SU-DHL-6 (cell line): Measurements from ENCODE around the gene MGME1.

Experiments used
- EZH2phosphoT487 ChIP-seq: fragments of 200-600 bp; sonication (generic), shearing (Covaris generic); conservative IDR thresholded peaks from 2 replicates; pipeline ENCODE4 v1.6.1; 2018; ENCODE audit warnings: mild to moderate bottlenecking, antibody characterized with exemption, low read length, moderate library complexity, mixed read lengths
- TF ChIP-seq, protein P1 (sequence below): fragments of 200-600 bp; sonication (generic); IDR thresholded peaks from one replicate; pipeline ENCODE4 v1.5.1; 2017; ENCODE audit warnings: antibody characterized with exemption, mild to moderate bottlenecking, low read length, moderate library complexity; ENCODE audit not compliant: insufficient read depth, poor library complexity, severe bottlenecking

DNA sequence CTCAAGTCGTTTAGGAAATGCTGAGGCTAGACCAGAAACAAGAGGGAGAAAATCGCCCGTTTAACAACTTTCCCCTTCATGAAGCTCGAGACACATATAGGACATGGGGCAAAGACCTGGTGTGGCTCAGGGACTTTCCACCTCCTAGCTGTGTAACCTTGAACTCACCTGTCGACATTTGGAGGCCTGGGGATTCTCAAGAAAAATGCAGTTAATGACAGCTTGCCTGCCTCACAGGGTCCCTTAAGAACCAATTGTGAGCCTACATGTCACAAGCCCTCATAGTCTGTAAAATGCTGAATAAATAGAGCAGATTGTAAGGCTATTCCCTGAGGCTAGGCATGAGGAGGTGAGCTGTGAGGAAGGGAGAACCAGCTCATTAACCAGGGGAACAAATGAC lies 35.1 kb downstream of the MGME1 start:
- TF ChIP-seq, protein P1, sequence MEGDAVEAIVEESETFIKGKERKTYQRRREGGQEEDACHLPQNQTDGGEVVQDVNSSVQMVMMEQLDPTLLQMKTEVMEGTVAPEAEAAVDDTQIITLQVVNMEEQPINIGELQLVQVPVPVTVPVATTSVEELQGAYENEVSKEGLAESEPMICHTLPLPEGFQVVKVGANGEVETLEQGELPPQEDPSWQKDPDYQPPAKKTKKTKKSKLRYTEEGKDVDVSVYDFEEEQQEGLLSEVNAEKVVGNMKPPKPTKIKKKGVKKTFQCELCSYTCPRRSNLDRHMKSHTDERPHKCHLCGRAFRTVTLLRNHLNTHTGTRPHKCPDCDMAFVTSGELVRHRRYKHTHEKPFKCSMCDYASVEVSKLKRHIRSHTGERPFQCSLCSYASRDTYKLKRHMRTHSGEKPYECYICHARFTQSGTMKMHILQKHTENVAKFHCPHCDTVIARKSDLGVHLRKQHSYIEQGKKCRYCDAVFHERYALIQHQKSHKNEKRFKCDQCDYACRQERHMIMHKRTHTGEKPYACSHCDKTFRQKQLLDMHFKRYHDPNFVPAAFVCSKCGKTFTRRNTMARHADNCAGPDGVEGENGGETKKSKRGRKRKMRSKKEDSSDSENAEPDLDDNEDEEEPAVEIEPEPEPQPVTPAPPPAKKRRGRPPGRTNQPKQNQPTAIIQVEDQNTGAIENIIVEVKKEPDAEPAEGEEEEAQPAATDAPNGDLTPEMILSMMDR = no peak
- TF ChIP-seq EZH2phosphoT487 = no peak
